ENCODE measurements around the gene AP2S1. TPM values are rescaled to one million over a fixed set of nuclear protein-coding genes. Genes with fewer than 3 reads are reported as not detected.
"Not testable (repeated sequence)": the region's sequence is repeated elsewhere in the genome, so short reads cannot be mapped to it uniquely, and the experiment has no call there.

AP2S1 gene
- polyA plus RNA-seq, 1 donor (not counting 4 experiments of a cell fraction or from before 2014, with no cell fraction given), result 183 TPM

DNA sequence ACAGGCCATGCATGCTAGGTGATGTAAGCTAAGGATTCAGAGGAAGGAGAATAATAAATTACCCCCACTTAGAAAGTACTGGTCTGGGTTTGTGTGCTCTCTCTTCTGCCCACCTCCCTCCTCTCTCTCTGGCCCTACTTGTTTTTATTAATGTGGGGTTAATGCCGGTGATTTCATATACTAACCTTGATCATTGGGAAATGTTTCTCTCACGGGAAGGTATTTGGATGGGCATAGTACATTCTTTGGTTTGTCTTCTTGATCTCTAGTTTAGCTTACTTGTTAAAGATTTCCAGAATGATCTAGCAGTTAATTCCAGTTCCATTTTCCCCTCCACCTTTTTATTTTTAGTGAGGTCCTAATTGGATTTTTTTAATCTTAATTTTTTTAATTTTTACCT is 34.8 kb upstream of the AP2S1 start:
- H3K4me2 ChIP-seq (ENCODE audit: control insufficient read depth, extremely low read depth, insufficient read depth, low read depth, low read length), result no peak overlapping the region
- peaks cover 5% of the 10 kb centered on the region for H3K4me1 ChIP-seq (ENCODE audit: control insufficient read depth, extremely low read depth, insufficient read depth, low read length)
- TF ChIP-seq, protein P1, sequence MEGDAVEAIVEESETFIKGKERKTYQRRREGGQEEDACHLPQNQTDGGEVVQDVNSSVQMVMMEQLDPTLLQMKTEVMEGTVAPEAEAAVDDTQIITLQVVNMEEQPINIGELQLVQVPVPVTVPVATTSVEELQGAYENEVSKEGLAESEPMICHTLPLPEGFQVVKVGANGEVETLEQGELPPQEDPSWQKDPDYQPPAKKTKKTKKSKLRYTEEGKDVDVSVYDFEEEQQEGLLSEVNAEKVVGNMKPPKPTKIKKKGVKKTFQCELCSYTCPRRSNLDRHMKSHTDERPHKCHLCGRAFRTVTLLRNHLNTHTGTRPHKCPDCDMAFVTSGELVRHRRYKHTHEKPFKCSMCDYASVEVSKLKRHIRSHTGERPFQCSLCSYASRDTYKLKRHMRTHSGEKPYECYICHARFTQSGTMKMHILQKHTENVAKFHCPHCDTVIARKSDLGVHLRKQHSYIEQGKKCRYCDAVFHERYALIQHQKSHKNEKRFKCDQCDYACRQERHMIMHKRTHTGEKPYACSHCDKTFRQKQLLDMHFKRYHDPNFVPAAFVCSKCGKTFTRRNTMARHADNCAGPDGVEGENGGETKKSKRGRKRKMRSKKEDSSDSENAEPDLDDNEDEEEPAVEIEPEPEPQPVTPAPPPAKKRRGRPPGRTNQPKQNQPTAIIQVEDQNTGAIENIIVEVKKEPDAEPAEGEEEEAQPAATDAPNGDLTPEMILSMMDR (optimal IDR thresholded peaks at IDR 0.05 in 1 of 3, IDR thresholded peaks at IDR 0.05 in 1 of 3, conservative IDR thresholded peaks at IDR 0.05 in 1 of 3; ENCODE audit: extremely low read depth in 1 of 3, insufficient read depth in 2 of 3, low read length in 3 of 3), result no peak
- no peak for TF ChIP-seq EZH2 (IDR thresholded peaks at IDR 0.05; ENCODE audit: low read length)
- dilution Hi-C loops (cut with MboI; ENCODE audit: extremely low pct_ligation_motif_present, low sequenced_read_pairs), result no loop called here
- no peaks in the 10 kb centered on the region for H3K9me3 ChIP-seq (ENCODE audit: control insufficient read depth, low read depth, low read length)
- H3K4me3 ChIP-seq (ENCODE audit: control insufficient read depth in 2 of 3, extremely low read depth in 1 of 3, insufficient read depth in 2 of 3, low read depth in 1 of 3, low read length in 3 of 3), result no peak overlapping the region
- no peaks in the 10 kb centered on the region for H4K20me1 ChIP-seq (ENCODE audit: control insufficient read depth, extremely low read depth, insufficient read depth, low read length)
- peaks cover 68% of the 10 kb centered on the region for H3K79me2 ChIP-seq (ENCODE audit: control insufficient read depth, insufficient read depth, low read length)
- peaks cover 2% of the 10 kb centered on the region for H3K9me1 ChIP-seq (ENCODE audit: control insufficient read depth, extremely low read depth, insufficient read depth, low read length)
- no peak overlapping the region for H3K27ac ChIP-seq (ENCODE audit: control insufficient read depth, insufficient read depth, low read length)
- H3K9ac ChIP-seq (ENCODE audit: control insufficient read depth, extremely low read depth, insufficient read depth, low read length), result no peak overlapping the region
- no peaks in the 10 kb centered on the region for H3K36me3 ChIP-seq (ENCODE audit: control insufficient read depth in 2 of 2, extremely low read depth in 1 of 2, insufficient read depth in 2 of 2, low read length in 2 of 2)
- H2AFZ ChIP-seq (ENCODE audit: control insufficient read depth, low read length), result no peak overlapping the region
- DNase-seq (ENCODE audit: low read depth, low spot score), result no peak
- no peak for FAIRE-seq
- H3K27me3 ChIP-seq (ENCODE audit: control insufficient read depth, extremely low read depth, insufficient read depth, low read length), result no peaks in the 10 kb centered on the region

DNA sequence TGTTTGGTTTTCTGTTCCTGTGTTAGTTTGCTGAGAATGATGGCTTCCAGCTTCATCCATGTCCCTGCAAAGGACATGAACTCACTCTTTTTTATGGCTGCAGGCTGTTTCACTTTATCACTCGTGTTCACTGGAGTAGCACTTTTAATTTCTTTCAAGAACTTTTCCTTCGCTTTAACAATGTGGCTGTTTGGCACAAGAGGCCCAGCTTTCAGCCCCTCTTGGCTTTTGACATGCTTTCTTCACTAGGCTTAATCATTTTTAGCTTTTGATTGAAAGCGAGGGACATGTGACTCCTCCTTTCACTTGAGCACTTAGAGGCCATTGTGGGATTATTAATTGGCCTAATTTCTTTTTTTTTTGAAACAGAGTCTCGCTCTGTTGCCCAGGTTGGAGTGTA is 32.1 kb upstream of the AP2S1 start:
- H3K36me3 ChIP-seq (ENCODE audit: control insufficient read depth in 2 of 2, extremely low read depth in 1 of 2, insufficient read depth in 2 of 2, low read length in 2 of 2); DNase-seq (ENCODE audit: low read depth, low spot score); FAIRE-seq; H3K9me3 ChIP-seq (ENCODE audit: control insufficient read depth, low read depth, low read length); H3K4me2 ChIP-seq (ENCODE audit: control insufficient read depth, extremely low read depth, insufficient read depth, low read depth, low read length); H3K27me3 ChIP-seq (ENCODE audit: control insufficient read depth, extremely low read depth, insufficient read depth, low read length); H3K27ac ChIP-seq (ENCODE audit: control insufficient read depth, insufficient read depth, low read length); H3K4me3 ChIP-seq (ENCODE audit: control insufficient read depth in 2 of 3, extremely low read depth in 1 of 3, insufficient read depth in 2 of 3, low read depth in 1 of 3, low read length in 3 of 3); H3K9ac ChIP-seq (ENCODE audit: control insufficient read depth, extremely low read depth, insufficient read depth, low read length); dilution Hi-C loops (cut with MboI; ENCODE audit: extremely low pct_ligation_motif_present, low sequenced_read_pairs); H3K9me1 ChIP-seq (ENCODE audit: control insufficient read depth, extremely low read depth, insufficient read depth, low read length); H2AFZ ChIP-seq (ENCODE audit: control insufficient read depth, low read length); H3K4me1 ChIP-seq (ENCODE audit: control insufficient read depth, extremely low read depth, insufficient read depth, low read length); H4K20me1 ChIP-seq (ENCODE audit: control insufficient read depth, extremely low read depth, insufficient read depth, low read length): not testable (repeated sequence)
- peaks cover 67% of the 10 kb centered on the region for H3K79me2 ChIP-seq (ENCODE audit: control insufficient read depth, insufficient read depth, low read length)

DNA sequence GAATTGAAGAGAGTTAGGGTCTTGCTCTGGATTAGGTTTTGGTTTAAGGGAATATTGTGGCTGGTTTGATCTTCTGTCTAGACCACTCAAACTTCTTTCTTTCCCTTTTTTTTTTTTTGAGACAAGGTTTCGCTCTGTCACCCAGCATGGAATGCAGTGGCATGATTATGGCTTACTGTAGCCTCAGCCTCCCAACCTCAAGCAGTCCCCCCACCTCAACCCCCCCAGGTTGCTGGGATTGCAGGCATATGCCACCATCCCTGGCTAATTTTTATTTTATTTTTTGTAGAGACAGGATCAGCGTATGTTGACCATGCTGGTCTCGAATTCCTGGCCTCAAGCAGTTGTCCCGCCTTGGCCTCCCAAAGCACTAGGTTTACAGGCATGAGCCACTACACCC is 31.4 kb upstream of the AP2S1 start:
- H3K79me2 ChIP-seq (ENCODE audit: control insufficient read depth, insufficient read depth, low read length), result peaks cover 60% of the 10 kb centered on the region
- DNase-seq (ENCODE audit: low read depth, low spot score), result no peak
- H3K4me1 ChIP-seq (ENCODE audit: control insufficient read depth, extremely low read depth, insufficient read depth, low read length), result peaks cover 10% of the 10 kb centered on the region
- no peak overlapping the region for H3K4me3 ChIP-seq (ENCODE audit: control insufficient read depth in 2 of 3, extremely low read depth in 1 of 3, insufficient read depth in 2 of 3, low read depth in 1 of 3, low read length in 3 of 3)
- H3K27me3 ChIP-seq (ENCODE audit: control insufficient read depth, extremely low read depth, insufficient read depth, low read length), result no peaks in the 10 kb centered on the region
- H3K9me3 ChIP-seq (ENCODE audit: control insufficient read depth, low read depth, low read length), result no peaks in the 10 kb centered on the region
- TF ChIP-seq EZH2 (IDR thresholded peaks at IDR 0.05; ENCODE audit: low read length), result no peak
- TF ChIP-seq, protein P1 (optimal IDR thresholded peaks at IDR 0.05 in 1 of 3, IDR thresholded peaks at IDR 0.05 in 1 of 3, conservative IDR thresholded peaks at IDR 0.05 in 1 of 3; ENCODE audit: extremely low read depth in 1 of 3, insufficient read depth in 2 of 3, low read length in 3 of 3), result no peak
- no peaks in the 10 kb centered on the region for H3K9me1 ChIP-seq (ENCODE audit: control insufficient read depth, extremely low read depth, insufficient read depth, low read length)
- no peak overlapping the region for H2AFZ ChIP-seq (ENCODE audit: control insufficient read depth, low read length)
- H3K36me3 ChIP-seq (ENCODE audit: control insufficient read depth in 2 of 2, extremely low read depth in 1 of 2, insufficient read depth in 2 of 2, low read length in 2 of 2), result no peaks in the 10 kb centered on the region
- H3K4me2 ChIP-seq (ENCODE audit: control insufficient read depth, extremely low read depth, insufficient read depth, low read depth, low read length), result no peak overlapping the region
- H3K27ac ChIP-seq (ENCODE audit: control insufficient read depth, insufficient read depth, low read length), result no peak overlapping the region
- dilution Hi-C loops (cut with MboI; ENCODE audit: extremely low pct_ligation_motif_present, low sequenced_read_pairs), result no loop called here
- H4K20me1 ChIP-seq (ENCODE audit: control insufficient read depth, extremely low read depth, insufficient read depth, low read length), result no peaks in the 10 kb centered on the region
- FAIRE-seq, result no peak
- no peak overlapping the region for H3K9ac ChIP-seq (ENCODE audit: control insufficient read depth, extremely low read depth, insufficient read depth, low read length)

Measured in keratinocyte (primary cell).